Fibroblast of skin of right biceps (primary cell): ENCODE measurements around the gene AHR.

Experiments
- DNase-seq: peaks from one replicate; pipeline ENCODE4 v3.0.0-alpha.2; 2013

AHR gene

DNA sequence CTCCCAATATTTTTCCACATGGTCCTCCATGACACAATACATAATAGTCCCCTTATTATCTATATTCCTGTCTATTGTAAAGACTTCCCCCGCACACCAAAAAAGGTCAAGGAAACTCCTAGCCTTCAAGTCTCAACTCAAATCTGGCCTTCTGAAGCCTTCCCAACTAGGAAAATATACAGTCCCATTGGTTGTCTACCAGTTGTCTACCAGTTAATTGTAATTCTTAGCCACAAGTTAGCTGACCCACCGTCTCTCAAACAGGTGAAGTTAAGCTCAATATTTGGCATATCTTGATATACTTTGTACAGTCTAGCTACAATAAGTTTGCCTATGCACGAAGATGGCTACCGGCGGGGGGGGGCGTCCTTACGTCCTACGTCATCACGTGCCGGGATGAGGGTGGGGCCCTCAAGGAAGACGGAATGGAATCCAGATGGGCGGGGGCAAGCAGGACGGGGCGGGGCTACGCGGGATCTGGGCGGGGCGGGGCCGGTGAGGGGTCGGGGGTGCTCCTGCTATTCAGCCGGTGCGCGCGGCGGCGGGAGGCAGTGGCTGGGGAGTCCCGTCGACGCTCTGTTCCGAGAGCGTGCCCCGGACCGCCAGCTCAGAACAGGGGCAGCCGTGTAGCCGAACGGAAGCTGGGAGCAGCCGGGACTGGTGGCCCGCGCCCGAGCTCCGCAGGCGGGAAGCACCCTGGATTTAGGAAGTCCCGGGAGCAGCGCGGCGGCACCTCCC, at the start of gene AHR:
Gene AHR, plus strand, starts transcription at position 551 of the 738 bp plus-strand sequence. CDS start 613 bp downstream, outside the sequence.
- DNase-seq: peak; percentile 95

DNA sequence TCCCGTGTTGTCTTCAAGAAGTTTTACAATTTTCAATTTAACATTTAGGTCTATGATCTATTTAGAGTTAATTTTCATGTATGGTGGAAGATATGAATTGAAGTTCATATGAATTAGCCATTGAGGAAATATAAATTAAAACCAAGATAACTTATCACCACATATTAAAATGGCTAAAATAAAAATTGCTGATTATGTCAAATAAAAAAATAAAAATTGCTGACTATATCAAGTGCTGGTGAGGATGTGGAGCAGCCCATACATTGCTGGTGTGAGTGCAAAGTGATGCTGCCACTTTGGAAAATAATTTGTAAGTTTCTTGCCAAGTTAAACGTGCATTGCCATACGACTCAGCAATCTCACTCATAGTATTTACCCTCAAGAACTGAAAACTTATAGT, 44.6 kb upstream of the AHR start:
- no peak for DNase-seq

DNA sequence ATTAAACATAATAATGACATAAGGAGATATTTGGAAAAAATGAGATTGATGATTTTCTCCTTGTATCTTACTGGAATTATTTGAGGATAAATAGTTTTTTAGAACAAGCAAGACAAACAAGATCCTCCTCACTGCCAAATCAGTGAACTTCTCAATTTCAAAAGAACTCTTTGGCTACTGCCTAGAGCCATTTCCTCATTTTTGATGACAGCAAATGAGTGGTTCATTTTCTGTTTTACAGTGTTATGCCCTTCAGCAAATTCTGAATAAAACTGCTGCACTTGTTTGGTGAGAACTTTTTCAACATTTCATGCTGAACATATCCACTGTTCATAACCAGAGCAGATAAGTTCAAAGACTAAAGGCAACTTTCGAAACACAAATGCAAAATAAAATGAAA, 42.5 kb upstream of the AHR start:
- DNase-seq: no peak

DNA sequence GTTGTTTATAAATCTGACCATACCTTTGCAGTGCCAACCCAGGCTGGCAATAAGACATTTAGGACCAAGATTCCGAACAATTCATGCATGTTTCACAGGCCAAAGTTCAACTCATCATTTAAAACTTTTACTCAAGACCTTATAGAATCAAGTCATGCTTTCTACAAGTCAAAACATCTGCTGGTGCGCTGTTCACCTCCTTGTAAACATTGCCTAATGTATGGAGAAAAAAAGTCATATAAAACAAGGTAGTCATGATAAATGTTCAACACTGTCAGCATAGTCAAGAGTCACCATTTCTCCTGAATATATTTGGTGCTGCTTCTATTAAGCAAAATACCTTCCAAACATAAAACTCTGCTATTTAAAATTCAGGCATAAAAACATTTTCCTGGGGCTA, 42.1 kb upstream of the AHR start:
- no peak for DNase-seq

DNA sequence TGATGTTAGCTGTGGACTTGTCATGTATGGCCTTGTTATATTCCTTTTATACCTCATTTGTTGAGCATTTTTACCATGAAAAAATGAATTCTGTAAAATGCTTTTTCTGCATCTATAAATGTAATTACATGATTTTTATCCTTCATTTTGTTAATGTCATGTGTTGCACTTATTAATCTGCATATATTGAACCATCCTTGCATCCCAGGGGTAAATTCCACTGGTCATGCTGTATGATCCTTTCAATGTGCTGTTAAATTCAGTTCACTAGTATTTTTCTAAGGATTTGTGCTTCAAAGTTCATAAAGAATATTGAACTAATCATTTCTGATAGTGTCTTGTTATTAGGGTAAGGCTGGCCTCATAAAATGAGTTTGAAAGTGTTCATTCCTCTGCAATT, 31.9 kb upstream of the AHR start:
- DNase-seq: no peak

DNA sequence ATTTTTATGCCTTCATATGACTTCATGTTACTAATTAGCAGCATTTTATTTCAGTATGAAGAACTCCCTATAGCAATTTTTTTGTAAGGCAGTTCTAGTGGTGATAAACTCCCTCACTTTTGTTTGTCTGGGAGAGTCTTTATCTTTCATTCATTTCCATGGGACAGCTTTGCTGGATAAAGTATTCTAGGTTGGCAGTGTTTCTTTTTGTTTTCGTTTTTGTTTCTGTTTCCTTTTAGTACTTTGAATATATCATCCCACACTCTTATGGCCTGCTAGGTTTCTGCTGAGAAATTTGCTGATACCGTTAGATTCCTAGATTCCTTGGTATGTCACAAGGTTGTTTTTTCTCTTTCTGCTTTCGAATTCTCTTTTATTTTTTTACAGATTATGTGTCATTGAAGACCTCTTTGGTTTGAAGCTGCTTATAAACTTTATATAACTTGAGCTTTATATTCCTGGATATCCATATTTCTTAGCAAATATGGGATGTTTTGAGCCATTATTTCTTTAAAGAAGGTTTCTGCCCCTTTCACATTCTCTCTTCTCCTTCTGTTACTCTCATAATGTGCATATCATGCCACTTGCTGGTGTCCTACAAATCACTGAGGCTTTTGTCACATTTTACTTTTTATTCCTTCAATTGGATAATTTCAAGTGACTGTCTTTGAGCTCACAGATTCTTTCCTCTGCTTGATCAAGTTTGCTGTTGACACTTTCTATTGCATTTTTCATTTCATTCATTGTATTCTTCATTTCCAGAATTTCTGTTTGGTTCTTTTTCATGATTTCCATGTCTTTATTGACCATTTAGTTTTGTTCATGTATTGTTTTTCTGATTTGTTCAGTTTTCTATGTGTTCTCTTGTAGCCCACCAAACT, 28.9 kb upstream of the AHR start:
- no peak for DNase-seq

DNA sequence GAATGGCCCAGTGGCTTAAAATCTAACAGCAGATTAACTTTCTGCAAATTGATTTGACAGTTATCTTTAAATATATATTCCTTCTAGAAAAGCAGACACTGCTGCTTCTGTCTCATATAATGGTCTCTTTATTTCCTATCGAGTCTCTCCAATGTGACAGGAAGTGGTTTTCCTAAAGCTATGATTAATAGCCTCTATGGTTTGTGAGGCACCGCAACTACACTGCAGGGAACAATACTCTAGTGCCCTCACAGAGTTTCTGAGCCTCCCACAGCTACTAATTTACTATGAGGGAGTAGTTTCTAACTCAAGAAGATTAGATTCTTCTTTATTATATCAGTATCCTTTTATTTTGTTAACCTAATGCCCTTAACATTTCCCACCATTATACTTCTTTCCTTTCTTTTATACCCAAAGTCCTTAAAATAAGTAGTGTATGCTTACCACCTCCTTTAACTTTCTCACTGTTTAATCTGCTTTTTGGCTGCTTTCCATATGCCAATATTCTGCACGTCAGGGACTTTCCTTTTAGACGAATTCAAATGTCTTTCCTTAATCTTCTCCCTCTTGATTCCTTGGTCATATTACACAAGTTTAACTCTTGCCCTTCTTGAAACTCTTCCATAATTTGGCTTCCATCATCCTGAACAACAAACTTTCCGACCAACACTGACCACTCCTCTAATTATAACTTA, 23.8 kb upstream of the AHR start:
- DNase-seq: peak; percentile 76

DNA sequence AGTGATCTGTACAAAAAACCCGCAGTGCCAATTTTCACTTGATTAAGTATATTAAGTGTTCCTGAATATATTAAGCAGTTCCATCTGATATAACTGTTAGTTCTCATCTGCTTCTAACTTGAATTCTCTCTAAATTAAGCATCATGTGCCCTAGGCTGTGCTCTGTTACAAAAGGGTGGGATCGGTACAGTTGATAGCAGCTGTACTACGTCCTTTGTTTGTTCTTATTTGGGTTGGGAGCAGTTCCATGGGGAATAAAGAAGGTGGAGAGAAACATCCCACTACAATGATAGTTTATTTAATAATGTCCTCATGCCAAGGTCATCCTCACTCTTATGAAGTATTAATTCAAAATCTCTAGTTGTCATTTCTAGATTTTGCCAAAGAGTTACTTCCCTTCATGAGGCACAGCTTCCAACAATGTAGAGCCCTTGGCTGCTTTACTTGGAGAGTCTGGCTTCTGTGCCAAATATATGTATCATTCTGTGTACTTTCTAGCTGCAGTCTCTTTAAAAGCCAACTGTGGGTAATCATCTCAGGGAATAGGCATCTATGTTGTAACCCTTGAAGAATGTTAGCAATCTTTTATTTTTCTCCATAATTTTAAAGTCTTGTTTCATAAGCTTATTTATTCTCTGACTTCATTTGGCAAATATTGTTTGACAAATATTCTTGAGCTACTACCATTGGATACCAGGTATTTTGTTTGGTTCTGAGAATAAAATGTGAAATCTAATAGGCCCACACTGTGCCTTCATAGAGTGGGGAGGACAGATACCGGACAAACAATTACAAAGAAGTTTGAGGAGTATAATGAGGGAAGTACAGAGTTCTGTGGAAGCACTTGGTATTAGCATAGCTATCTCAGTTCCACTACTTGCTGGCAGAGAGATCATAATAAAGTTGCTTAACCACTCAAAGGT, 22.4 kb upstream of the AHR start:
- peak; percentile 96 for DNase-seq

DNA sequence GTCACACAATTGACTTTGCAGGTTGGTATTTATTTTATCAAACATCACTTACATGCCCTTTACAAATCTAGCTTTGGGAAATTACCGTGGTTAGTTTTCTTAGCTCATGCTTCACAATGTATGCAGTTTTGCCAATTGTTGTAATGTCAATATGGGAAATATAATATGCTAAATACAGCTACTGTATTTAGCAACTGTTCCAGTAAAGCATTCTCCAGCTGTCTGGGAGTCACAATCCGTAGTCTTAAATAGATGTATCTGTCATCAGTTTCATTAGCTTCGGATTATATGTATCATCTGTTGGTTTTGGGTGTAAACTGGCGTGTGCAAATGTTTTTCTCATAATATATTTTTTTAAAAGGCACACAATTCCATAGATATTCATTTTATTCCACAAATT, 19.4 kb upstream of the AHR start:
- DNase-seq: peak; percentile 29

DNA sequence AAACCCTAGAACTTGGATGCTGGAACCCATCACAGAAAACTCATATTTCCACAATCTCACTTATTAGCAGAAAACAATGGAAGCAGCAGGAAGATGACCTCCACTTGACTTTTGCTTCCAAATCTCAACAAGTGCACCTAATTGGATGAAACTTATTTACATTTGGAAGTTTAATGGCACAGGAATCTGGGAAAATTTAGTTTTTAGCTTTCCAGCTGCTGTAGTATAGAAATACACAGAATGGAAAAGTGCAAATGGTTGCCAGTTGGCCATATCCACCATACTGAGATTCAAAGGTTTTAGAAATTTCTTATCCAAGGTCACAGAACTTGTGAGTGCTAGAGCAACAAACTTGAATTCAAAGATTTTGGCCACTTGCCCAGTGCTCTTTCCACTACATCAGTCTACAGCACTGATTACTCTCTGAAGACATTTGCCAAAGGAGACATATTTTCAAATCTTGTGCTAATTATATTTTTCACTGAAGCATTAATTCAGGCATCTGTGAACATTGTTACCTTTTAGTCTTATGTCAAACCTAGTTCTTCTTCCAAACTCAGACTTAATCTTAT, 9.3 kb upstream of the AHR start:
- peak; percentile 38 for DNase-seq

DNA sequence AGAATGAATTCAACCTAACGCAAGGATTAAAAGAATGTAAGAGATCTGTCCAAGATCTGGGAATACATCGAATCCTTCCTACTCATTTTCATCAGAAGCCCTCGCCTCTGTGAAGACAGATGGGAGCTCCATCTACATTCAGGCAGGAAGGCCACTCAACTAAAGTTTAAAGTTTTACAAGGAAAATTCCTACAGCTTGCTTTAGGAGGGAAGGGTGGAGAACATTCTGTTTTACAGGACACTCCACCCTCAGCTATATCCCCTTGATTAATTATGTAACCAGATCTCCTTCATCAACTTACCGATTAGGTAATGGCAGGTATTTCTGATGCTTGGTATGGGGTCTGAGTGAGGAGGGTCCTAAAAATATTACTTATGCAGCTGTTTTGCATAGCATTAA, 5.6 kb upstream of the AHR start:
- no peak for DNase-seq

DNA sequence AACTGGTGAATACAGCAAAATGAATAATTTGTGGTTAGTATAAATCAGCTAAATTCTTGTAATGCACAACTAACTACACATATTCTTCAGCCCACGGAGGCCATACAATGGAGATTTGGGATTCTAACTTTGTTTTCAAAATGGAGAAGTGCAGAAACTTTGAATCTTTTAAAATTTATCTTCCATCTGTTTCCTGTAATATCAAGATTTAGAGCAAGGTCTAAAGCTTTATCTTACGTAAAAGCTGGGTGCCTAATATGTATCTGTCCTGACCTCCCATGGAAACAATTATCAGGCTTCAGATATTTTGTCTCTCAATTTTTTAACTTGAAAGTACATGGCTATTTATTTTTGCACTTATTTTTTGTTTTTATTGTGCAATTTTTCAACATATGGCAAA, 5.0 kb upstream of the AHR start:
- DNase-seq: no peak

DNA sequence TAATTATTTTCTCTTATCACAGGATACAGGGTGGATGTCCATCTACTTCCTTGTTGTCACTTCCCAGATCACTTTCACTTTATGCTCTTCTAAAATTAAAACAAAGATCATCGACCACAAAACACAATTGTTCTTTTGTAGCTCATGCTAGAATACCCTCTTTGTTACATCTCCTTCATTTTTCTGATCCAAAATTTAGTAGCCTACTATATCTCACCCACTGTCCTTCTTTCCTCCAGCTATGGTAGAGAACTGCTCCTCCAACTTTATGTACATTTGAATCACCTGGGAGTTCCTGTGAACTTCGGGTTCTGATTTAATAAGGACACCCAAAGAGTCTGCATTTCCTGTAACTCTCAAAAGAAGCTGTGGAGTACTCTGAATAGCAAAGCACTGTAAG, 1.2 kb upstream of the AHR start:
- DNase-seq: no peak

DNA sequence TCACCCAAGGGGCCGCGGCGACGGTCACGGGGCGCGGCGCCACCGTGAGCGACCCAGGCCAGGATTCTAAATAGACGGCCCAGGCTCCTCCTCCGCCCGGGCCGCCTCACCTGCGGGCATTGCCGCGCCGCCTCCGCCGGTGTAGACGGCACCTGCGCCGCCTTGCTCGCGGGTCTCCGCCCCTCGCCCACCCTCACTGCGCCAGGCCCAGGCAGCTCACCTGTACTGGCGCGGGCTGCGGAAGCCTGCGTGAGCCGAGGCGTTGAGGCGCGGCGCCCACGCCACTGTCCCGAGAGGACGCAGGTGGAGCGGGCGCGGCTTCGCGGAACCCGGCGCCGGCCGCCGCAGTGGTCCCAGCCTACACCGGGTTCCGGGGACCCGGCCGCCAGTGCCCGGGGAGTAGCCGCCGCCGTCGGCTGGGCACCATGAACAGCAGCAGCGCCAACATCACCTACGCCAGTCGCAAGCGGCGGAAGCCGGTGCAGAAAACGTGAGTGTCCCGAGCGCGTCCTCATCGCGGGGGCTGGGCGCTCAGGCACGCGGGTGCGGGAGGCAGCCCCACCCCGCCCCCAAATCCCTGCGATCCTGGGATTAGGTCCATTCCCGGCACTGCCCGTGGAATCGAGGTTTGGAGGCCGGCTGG, 509 bp downstream of the AHR start:
- DNase-seq: peak; percentile 22

DNA sequence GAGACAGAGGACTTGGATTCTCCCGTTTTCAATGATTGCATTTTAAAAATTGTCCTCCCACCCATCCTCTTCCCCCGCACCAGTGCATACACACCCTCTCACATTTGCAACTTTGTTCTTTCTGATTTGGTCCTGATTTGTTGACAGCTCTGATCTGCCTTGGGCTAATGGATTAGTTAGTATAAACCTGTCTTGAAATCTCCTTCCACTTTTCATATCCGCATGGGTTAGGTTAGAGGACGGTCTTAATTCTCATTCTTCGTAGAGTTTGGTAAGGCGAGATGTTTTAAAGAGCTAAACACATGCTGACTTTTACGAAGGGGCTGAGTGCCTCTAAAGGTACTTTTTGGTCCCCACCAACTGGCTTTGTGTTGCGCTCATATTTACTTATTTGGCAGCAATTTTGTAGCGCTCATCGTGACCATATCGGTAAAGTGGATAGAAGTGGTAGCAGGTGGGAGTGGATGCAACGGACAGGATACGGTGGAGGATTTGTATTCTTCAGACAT, 1.1 kb downstream of the AHR start:
- DNase-seq: peak; percentile 22

DNA sequence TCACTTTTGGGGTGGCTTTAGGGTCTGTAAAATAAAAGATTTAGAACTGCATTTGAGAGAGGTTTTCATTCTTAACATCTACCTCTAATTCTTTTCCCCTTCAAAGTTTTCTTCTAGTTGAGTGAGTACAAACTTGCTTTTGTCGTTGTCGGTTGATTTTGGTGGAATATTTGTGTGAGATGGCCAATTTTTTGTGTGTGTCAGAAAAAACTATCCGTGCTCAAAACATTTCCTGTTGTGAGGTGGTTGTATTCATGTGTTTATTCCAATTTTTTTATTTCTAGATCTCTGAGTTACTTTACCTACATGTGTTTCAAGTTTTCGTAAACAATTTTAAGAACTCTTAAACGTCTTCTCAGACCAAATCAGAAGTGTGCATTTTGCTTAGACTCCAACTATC, 1.6 kb downstream of the AHR start:
- no peak for DNase-seq

DNA sequence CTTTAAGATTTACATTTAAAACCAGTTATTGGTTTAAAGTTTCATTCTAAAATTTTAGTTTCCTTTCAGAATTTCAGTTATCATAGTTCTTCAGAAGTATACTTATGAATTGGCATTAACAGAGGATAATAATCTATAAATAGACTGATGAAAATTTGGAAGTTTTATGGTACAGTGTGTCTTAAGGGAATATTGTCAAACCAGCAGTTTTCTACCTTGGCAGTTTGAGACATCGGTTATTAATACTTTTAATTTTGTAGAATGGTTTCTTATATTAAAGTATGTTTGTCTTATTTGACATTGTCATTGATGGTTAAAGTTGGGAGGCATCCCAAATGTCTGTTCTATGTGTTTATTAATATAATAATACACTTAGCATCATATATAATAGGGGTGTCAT, 2.0 kb downstream of the AHR start:
- DNase-seq: no peak

DNA sequence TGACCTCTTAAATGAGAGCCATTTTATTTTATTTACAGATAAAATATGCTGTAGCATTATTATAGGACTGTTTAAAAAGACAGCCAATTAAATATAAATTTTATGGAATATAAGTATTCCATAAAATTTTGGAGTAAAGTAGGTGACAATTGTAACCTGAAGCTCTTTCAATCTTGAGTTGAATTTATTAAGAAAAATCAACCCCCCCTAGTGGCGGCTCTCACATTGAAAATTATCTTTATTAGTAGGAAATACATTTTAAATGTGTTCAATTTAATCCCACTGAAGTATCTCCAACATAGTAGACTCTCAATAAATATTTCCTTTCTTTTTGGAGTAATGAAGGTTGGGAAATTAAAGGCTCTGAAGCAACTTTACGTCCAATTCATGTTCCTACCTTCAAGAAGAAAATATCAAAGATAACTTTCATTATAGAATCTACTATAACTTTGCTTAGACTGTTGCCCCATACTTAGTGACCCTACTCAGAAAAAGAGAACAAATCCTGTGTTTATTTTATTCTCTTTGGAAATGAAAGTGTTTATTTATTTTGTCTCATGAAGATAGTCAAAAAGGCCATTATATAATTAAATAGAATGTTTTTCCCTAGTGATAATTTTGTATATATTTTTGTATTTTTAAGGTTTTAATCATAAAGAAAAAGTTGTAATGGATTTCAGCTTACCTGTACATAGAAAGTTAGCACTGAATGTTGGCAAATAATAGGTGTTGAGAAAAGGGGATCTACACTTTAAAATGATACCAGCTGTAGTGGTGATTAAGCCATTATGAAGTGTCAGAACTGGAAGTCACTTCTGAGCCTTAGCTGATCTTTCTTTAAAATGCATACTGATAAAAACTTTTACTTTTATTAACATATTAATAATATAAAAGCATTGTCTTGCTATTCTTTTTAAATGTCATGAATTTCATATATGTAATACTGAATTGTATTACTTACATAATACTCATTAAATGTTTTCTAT, 3.3 kb downstream of the AHR start:
- peak; percentile 41 for DNase-seq

DNA sequence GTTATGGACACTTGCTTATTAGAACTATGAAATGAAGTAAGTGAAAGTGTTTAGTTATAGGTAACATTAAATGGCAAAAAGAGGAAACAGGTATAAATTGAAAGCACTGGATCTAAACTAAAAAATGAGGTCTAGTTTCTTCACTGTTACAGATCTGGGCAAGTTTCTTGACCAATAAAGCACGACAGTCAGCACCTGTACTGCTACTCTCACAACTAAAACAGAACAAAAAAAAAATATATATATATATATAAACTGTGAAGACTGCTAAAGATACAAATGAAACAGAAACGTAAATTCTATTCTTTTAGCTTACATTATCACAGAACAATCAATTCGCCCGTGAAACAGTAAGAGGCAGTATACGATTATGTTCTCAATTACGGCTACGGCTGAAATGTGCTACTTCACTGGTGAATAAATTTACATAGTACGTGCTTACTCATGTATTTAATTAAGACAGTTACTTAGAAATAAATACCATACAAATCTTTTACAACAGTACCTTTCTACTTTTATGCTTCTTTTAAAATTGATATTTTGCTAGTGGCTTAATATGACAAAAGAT, 4.2 kb downstream of the AHR start:
- peak; percentile 63 for DNase-seq

DNA sequence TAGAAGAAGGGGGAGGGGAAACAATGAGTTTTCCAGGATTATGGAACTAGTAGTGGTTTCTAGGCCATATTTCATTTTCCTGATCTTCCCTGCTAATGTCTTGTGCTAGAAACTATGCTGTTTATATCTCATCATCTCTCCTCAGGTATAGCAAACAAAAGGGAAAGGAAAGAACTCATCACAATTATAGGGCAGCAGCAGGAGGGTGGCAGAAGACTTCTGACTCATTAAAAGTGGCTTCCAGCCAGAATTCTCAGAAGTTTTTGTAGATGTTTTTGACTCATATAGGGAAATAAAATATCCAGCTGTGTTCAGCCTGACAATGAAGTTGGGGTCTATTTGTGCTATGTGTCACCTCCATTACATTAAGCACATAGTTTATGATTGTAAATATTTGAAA, 6.5 kb downstream of the AHR start:
- DNase-seq: peak; percentile 90
